ENCODE measurements around the gene GOLGA2. TPM values are rescaled to one million over a fixed set of nuclear protein-coding genes. Genes with fewer than 3 reads are reported as not detected.

The GOLGA2 gene
- total RNA-seq, 2 experiments from 2014 or later, result 28.2 to 58.2 TPM

DNA sequence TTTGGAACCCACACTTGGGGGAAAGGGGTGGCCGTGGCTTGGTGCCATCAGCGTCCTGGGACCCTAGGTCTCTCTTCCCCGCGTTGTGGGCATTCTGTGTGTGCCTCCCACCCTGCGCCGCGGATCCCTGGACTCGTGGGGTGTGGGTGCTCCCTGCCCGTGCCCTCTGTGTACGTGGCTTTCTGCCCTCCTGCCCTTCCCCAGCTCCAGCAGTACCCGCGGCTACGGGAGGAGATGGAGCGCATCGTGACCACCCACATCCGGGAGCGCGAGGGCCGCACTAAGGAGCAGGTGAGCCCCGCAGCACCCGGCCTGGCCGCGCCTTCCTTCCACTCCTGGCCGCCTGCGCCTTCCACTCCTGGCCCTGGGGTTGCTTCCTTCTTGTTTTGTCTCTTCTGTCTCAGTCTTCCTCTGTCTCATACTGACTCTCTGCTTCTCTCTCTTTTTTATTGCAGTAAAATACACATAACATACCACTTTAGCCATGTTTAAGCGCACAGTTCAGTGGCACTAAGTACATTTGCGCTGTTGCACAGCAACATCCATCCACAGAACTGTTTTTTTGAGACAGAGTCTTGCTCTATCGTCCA is 41.9 kb downstream of the GOLGA2 start:
- no peaks in the 10 kb centered on the region for H3K79me2 ChIP-seq (ENCODE audit: insufficient read depth, low read depth, low read length)
- CTCF ChIA-PET (ENCODE audit: unreplicated experiment), result no interaction called here
- H3K4me2 ChIP-seq (ENCODE audit: low read length), result no peak overlapping the region
- intact Hi-C loops (cut with micrococcal nuclease; ENCODE audit: unreplicated experiment), result no loop called here
- no peaks in the 10 kb centered on the region for H3K9me3 ChIP-seq (ENCODE audit: low read length)
- H2AFZ ChIP-seq (ENCODE audit: low read length), result no peak overlapping the region
- no TSS peak for BruUV-seq (replicated peaks)
- H4K20me1 ChIP-seq (ENCODE audit: insufficient read depth, low read length), result no peaks in the 10 kb centered on the region
- no peak overlapping the region for H3K27ac ChIP-seq (ENCODE audit: low read depth, low read length, poor library complexity, severe bottlenecking)
- H3K4me1 ChIP-seq (ENCODE audit: insufficient read depth, low read length, poor library complexity, severe bottlenecking), result no peaks in the 10 kb centered on the region
- H3K9me2 ChIP-seq (ENCODE audit: insufficient read depth, low read length), result no peaks in the 10 kb centered on the region
- no peaks in the 10 kb centered on the region for H3K36me3 ChIP-seq (ENCODE audit: insufficient read depth, low read length)
- no peak for DNase-seq (ENCODE audit: low spot score)
- H3K4me3 ChIP-seq (ENCODE audit: low read depth, low read length, poor library complexity, severe bottlenecking), result no peak overlapping the region
- TF ChIP-seq EZH2phosphoT487 (IDR thresholded peaks at IDR 0.05; ENCODE audit: borderline replicate concordance, low read depth, low read length), result no peak
- TF ChIP-seq, protein P1, sequence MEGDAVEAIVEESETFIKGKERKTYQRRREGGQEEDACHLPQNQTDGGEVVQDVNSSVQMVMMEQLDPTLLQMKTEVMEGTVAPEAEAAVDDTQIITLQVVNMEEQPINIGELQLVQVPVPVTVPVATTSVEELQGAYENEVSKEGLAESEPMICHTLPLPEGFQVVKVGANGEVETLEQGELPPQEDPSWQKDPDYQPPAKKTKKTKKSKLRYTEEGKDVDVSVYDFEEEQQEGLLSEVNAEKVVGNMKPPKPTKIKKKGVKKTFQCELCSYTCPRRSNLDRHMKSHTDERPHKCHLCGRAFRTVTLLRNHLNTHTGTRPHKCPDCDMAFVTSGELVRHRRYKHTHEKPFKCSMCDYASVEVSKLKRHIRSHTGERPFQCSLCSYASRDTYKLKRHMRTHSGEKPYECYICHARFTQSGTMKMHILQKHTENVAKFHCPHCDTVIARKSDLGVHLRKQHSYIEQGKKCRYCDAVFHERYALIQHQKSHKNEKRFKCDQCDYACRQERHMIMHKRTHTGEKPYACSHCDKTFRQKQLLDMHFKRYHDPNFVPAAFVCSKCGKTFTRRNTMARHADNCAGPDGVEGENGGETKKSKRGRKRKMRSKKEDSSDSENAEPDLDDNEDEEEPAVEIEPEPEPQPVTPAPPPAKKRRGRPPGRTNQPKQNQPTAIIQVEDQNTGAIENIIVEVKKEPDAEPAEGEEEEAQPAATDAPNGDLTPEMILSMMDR (conservative IDR thresholded peaks at IDR 0.05; ENCODE audit: low read length), result no peak
- POLR2A ChIA-PET, result no interaction called here

DNA sequence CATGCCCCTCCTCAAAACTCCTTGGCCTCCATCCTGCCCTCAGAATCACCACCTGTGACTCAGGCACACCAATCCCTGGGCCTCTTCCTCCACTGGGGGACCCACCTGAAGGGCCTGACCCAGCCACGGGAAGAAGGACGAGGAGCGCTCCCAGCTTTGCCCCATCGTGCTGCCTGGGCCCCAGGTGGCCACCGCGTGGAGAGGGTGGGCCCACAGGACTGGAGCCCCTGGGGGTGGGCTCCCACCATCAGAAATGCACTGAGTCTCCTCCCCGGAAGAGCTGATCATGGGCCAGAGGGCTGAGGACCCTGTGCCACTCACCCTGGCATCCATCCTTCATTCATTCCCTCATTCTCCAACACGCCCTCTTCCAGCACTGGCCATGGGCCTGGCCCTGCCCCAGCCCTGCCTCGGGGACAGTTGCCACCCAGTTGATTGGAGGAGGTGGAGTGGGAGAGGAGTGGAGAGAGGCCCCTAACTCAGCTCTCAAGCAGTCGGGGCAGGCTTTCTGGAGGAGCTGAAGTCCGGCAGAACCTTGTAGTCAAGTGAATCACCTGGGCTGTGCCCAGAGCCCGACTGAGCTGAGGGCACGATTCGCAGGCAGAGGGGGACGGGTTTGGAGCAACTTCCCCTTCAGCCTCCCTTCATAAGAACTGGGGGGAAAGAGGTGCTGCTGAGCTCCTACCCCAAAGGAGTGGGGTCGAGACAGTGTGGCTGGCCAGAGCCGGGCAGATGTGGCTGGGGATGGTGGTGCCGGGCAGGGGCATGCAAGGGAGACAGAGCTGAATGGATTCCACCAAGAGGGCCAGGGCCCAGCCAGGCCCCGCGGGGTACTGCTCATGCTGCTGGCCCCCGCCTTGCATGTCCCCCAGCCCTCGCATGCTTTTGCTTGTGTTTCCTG is 43.0 kb downstream of the GOLGA2 start:
- no peak overlapping the region for H2AFZ ChIP-seq (ENCODE audit: low read length)
- H3K36me3 ChIP-seq (ENCODE audit: insufficient read depth, low read length), result no peaks in the 10 kb centered on the region
- TF ChIP-seq, protein P1 (conservative IDR thresholded peaks at IDR 0.05; ENCODE audit: low read length), result no peak
- TF ChIP-seq EZH2phosphoT487 (IDR thresholded peaks at IDR 0.05; ENCODE audit: borderline replicate concordance, low read depth, low read length), result no peak
- no TSS peak for BruUV-seq (replicated peaks)
- no peaks in the 10 kb centered on the region for H3K4me1 ChIP-seq (ENCODE audit: insufficient read depth, low read length, poor library complexity, severe bottlenecking)
- no peak overlapping the region for H3K4me2 ChIP-seq (ENCODE audit: low read length)
- intact Hi-C loops (cut with micrococcal nuclease; ENCODE audit: unreplicated experiment), result no loop called here
- CTCF ChIA-PET (ENCODE audit: unreplicated experiment), result interaction anchor here (0.6 kb wide), 1 partner anchor 24 kb away, joined by 3 read pairs; no protein-coding TSS in a partner anchor
- H3K9me2 ChIP-seq (ENCODE audit: insufficient read depth, low read length), result no peaks in the 10 kb centered on the region
- H4K20me1 ChIP-seq (ENCODE audit: insufficient read depth, low read length), result no peaks in the 10 kb centered on the region
- H3K79me2 ChIP-seq (ENCODE audit: insufficient read depth, low read depth, low read length), result no peaks in the 10 kb centered on the region
- POLR2A ChIA-PET, result no interaction called here
- no peaks in the 10 kb centered on the region for H3K9me3 ChIP-seq (ENCODE audit: low read length)
- no peak for DNase-seq (ENCODE audit: low spot score)
- no peak overlapping the region for H3K4me3 ChIP-seq (ENCODE audit: low read depth, low read length, poor library complexity, severe bottlenecking)
- H3K27ac ChIP-seq (ENCODE audit: low read depth, low read length, poor library complexity, severe bottlenecking), result no peak overlapping the region

Measured in OCI-LY7 (cell line).